ENCODE data around the gene TNIP1. TPM values are rescaled to one million over a fixed set of nuclear protein-coding genes. Genes with fewer than 3 reads are reported as not detected.

TNIP1 gene
- total and polyA plus RNA-seq, 4 donors: 81.5 to 308 (median 129) TPM

- DNase-seq: no peak
- H3K4me3 ChIP-seq: no peak overlapping the region
- H3K4me1 ChIP-seq (ENCODE audit: control insufficient read depth in 5 of 5, insufficient read depth in 5 of 5, low read length in 5 of 5): no peaks in the 10 kb centered on the region
- ATAC-seq (ENCODE audit: insufficient read depth, low FRiP score): no peak
- WGBS, 2 donors: 84 to 86% methylated on average over 1 of the region's 1 CpG
- TF ChIP-seq CTCF (IDR thresholded peaks at IDR 0.05; ENCODE audit: control extremely low read depth, extremely low read depth): no peak
- peaks cover 0 to 8% (median 0%) of the 10 kb centered on the region in 4 donors for H3K9me3 ChIP-seq (ENCODE audit: control insufficient read depth in 4 of 4, insufficient read depth in 3 of 4, low read length in 3 of 4)
- no peak overlapping the region for H3K27ac ChIP-seq (ENCODE audit: low read depth in 1 of 2, low read length in 1 of 2)
- no peak overlapping the region for H3K9ac ChIP-seq (ENCODE audit: insufficient read depth in 1 of 2, low read length in 2 of 2)
- H3K36me3 ChIP-seq (ENCODE audit: control insufficient read depth in 4 of 4, insufficient read depth in 4 of 4, low read length in 4 of 4): no peaks in the 10 kb centered on the region
- H3K27me3 ChIP-seq (ENCODE audit: control insufficient read depth in 3 of 3, insufficient read depth in 3 of 3, low read length in 2 of 3): no peaks in the 10 kb centered on the region
These were observed 86.9 kb downstream of the TNIP1 start for GRCh38 chr5:150993826-150994412.

- no peak for DNase-seq
- Histone ChIP-seq H3K9me3 (ENCODE audit: control insufficient read depth in 4 of 4, insufficient read depth in 3 of 4, low read length in 3 of 4) (peaks cover 0 to 8% (median 0%) of the 10 kb centered on the region in 4 donors), H3K9ac (ENCODE audit: insufficient read depth in 1 of 2, low read length in 2 of 2) (no peak overlapping the region), H3K27ac (ENCODE audit: low read depth in 1 of 2, low read length in 1 of 2) (no peak overlapping the region), H3K36me3 (ENCODE audit: control insufficient read depth in 4 of 4, insufficient read depth in 4 of 4, low read length in 4 of 4) (no peaks in the 10 kb centered on the region), H3K4me1 (ENCODE audit: control insufficient read depth in 5 of 5, insufficient read depth in 5 of 5, low read length in 5 of 5) (no peaks in the 10 kb centered on the region), H3K27me3 (ENCODE audit: control insufficient read depth in 3 of 3, insufficient read depth in 3 of 3, low read length in 2 of 3) (no peaks in the 10 kb centered on the region), H3K4me3 (no peak overlapping the region)
- 96 to 98% methylated on average over 2 of the region's 2 CpGs for WGBS, 2 donors
- no peak for ATAC-seq (ENCODE audit: insufficient read depth, low FRiP score)
- TF ChIP-seq CTCF (IDR thresholded peaks at IDR 0.05; ENCODE audit: control extremely low read depth, extremely low read depth): no peak
These were observed 87.4 kb downstream of the TNIP1 start for GRCh38 chr5:150993422-150993821.

- 98 to 99% methylated on average over 6 of the region's 6 CpGs for WGBS, 2 donors
- H3K4me1 ChIP-seq (ENCODE audit: control insufficient read depth in 5 of 5, insufficient read depth in 5 of 5, low read length in 5 of 5): no peaks in the 10 kb centered on the region
- no peak overlapping the region for H3K27ac ChIP-seq (ENCODE audit: low read depth in 1 of 2, low read length in 1 of 2)
- H3K9ac ChIP-seq (ENCODE audit: insufficient read depth in 1 of 2, low read length in 2 of 2): no peak overlapping the region
- DNase-seq (no peak), ATAC-seq (ENCODE audit: insufficient read depth, low FRiP score) (no peak)
- H3K4me3 ChIP-seq: no peak overlapping the region
- no peaks in the 10 kb centered on the region for H3K36me3 ChIP-seq (ENCODE audit: control insufficient read depth in 4 of 4, insufficient read depth in 4 of 4, low read length in 4 of 4)
- H3K9me3 ChIP-seq (ENCODE audit: control insufficient read depth in 4 of 4, insufficient read depth in 3 of 4, low read length in 3 of 4): peaks cover 0 to 8% (median 0%) of the 10 kb centered on the region in 4 donors
- no peaks in the 10 kb centered on the region for H3K27me3 ChIP-seq (ENCODE audit: control insufficient read depth in 3 of 3, insufficient read depth in 3 of 3, low read length in 2 of 3)
- TF ChIP-seq CTCF (IDR thresholded peaks at IDR 0.05; ENCODE audit: control extremely low read depth, extremely low read depth): no peak
These were observed 88.1 kb downstream of the TNIP1 start for GRCh38 chr5:150992705-150993104.

GRCh38 chr5:150989695-150990094, 91.1 kb downstream of the TNIP1 start:
- peaks cover 0 to 8% (median 0%) of the 10 kb centered on the region in 4 donors for H3K9me3 ChIP-seq (ENCODE audit: control insufficient read depth in 4 of 4, insufficient read depth in 3 of 4, low read length in 3 of 4)
- no peak for DNase-seq
- no peak overlapping the region for H3K9ac ChIP-seq (ENCODE audit: insufficient read depth in 1 of 2, low read length in 2 of 2)
- no peak for TF ChIP-seq CTCF (IDR thresholded peaks at IDR 0.05; ENCODE audit: control extremely low read depth, extremely low read depth)
- no peak overlapping the region for H3K27ac ChIP-seq (ENCODE audit: low read depth in 1 of 2, low read length in 1 of 2)
- no peaks in the 10 kb centered on the region for H3K4me1 ChIP-seq (ENCODE audit: control insufficient read depth in 5 of 5, insufficient read depth in 5 of 5, low read length in 5 of 5)
- H3K4me3 ChIP-seq: no peak overlapping the region
- WGBS, 2 donors: 76% methylated on average over 3 of the region's 3 CpGs
- H3K27me3 ChIP-seq (ENCODE audit: control insufficient read depth in 3 of 3, insufficient read depth in 3 of 3, low read length in 2 of 3): no peaks in the 10 kb centered on the region
- H3K36me3 ChIP-seq (ENCODE audit: control insufficient read depth in 4 of 4, insufficient read depth in 4 of 4, low read length in 4 of 4): no peaks in the 10 kb centered on the region
- no peak for ATAC-seq (ENCODE audit: insufficient read depth, low FRiP score)
